ENCODE measurements around the gene CPNE2.
"Not testable (repeated sequence)": the region's sequence is repeated elsewhere in the genome, so short reads cannot be mapped to it uniquely, and the experiment has no call there.

CPNE2 gene

GRCh38 chr16:57091975-57092785 lies at the start of gene CPNE2:
Gene CPNE2 (plus strand): TSS chr16:57092583. CDS start chr16:57110743, 18,160 bp downstream.
- DNase-seq (ENCODE audit: low read depth): no peak

- DNase-seq (ENCODE audit: low read depth): no peak
These were observed 49.1 kb upstream of the CPNE2 start for GRCh38 chr16:57043248-57043647.

GRCh38 chr16:57044931-57045693 lies 47.3 kb upstream of the CPNE2 start:
- DNase-seq (ENCODE audit: low read depth): no peak

GRCh38 chr16:57045694-57046381 lies 46.5 kb upstream of the CPNE2 start:
- no peak for DNase-seq (ENCODE audit: low read depth)

GRCh38 chr16:57048095-57048494 lies 44.3 kb upstream of the CPNE2 start:
- no peak for DNase-seq (ENCODE audit: low read depth)

GRCh38 chr16:57049678-57050077 lies 42.7 kb upstream of the CPNE2 start:
- DNase-seq (ENCODE audit: low read depth): no peak

- no peak for DNase-seq (ENCODE audit: low read depth)
These were observed 40.6 kb upstream of the CPNE2 start for GRCh38 chr16:57051696-57052228.

GRCh38 chr16:57053206-57053605 lies 39.2 kb upstream of the CPNE2 start:
- no peak for DNase-seq (ENCODE audit: low read depth)

- no peak for DNase-seq (ENCODE audit: low read depth)
These were observed 38.0 kb upstream of the CPNE2 start for GRCh38 chr16:57054338-57054737.

GRCh38 chr16:57054771-57055170 lies 37.6 kb upstream of the CPNE2 start:
- DNase-seq (ENCODE audit: low read depth): no peak

- DNase-seq (ENCODE audit: low read depth): no peak
These were observed 36.7 kb upstream of the CPNE2 start for GRCh38 chr16:57055671-57056070.

- DNase-seq (ENCODE audit: low read depth): no peak
These were observed 34.0 kb upstream of the CPNE2 start for GRCh38 chr16:57058291-57058861.

- DNase-seq (ENCODE audit: low read depth): no peak
These were observed 31.9 kb upstream of the CPNE2 start for GRCh38 chr16:57060323-57061083.

- no peak for DNase-seq (ENCODE audit: low read depth)
These were observed 31.1 kb upstream of the CPNE2 start for GRCh38 chr16:57061084-57061905.

GRCh38 chr16:57062329-57062728 lies 30.1 kb upstream of the CPNE2 start:
- no peak for DNase-seq (ENCODE audit: low read depth)

- DNase-seq (ENCODE audit: low read depth): not testable (repeated sequence)
These were observed 29.2 kb upstream of the CPNE2 start for GRCh38 chr16:57063189-57063588.

- DNase-seq (ENCODE audit: low read depth): no peak
These were observed 27.4 kb upstream of the CPNE2 start for GRCh38 chr16:57064995-57065394.

- DNase-seq (ENCODE audit: low read depth): no peak
These were observed 25.8 kb upstream of the CPNE2 start for GRCh38 chr16:57066625-57067024.

GRCh38 chr16:57067347-57067746 lies 25.0 kb upstream of the CPNE2 start:
- DNase-seq (ENCODE audit: low read depth): no peak

GRCh38 chr16:57069053-57069452 lies 23.3 kb upstream of the CPNE2 start:
- no peak for DNase-seq (ENCODE audit: low read depth)

Data from T-helper 22 cell (primary cell).